Karpas-422 (cell line): Measurements from ENCODE around the gene RBM26. TPM values are rescaled to one million over a fixed set of nuclear protein-coding genes. Genes with fewer than 3 reads are reported as not detected.

Experiments used
- DNase-seq: peaks from one replicate; pipeline ENCODE4 v3.0.0-alpha.2; 2015
- H2AFZ ChIP-seq: fragments of 200-600 bp; sonication (generic); 2 replicates; pipeline ENCODE4 v1.6.1; 2014; ENCODE audit warnings: antibody characterized with exemption, low read length, mixed read lengths
- H3K27ac ChIP-seq: fragments of 200-600 bp; sonication (generic); 2 replicates; pipeline ENCODE4 v1.5.1; 2014; ENCODE audit warnings: mild to moderate bottlenecking, low read length, moderate library complexity
- H3K27me3 ChIP-seq: fragments of 200-600 bp; sonication (generic); 2 replicates; pipeline ENCODE4 v1.6.1; 2014; ENCODE audit warnings: low read length, mixed read lengths
- H3K36me3 ChIP-seq: fragments of 200-600 bp; sonication (generic); 2 replicates; pipeline ENCODE4 v1.6.1; 2014; ENCODE audit warnings: low read length, mixed read lengths; ENCODE audit not compliant: insufficient read depth
- H3K4me1 ChIP-seq: fragments of 200-600 bp; sonication (generic); 2 replicates; pipeline ENCODE4 v1.6.1; 2014; ENCODE audit warnings: mild to moderate bottlenecking, low read length, mixed read lengths
- H3K4me2 ChIP-seq: fragments of 200-600 bp; sonication (generic); 2 replicates; pipeline ENCODE4 v1.6.1; 2014; ENCODE audit warnings: low read length, low read depth, mild to moderate bottlenecking; ENCODE audit not compliant: poor library complexity, severe bottlenecking
- H3K4me3 ChIP-seq: fragments of 200-600 bp; sonication (generic); 2 replicates; pipeline ENCODE4 v1.5.1; 2014; ENCODE audit warnings: mild to moderate bottlenecking, antibody characterized with exemption, low read length, mixed read lengths
- H3K79me2 ChIP-seq: fragments of 200-600 bp; sonication (generic); 2 replicates; pipeline ENCODE4 v1.6.1; 2014; ENCODE audit warnings: mild to moderate bottlenecking, low read length, mixed read lengths
- H3K9ac ChIP-seq: fragments of 200-600 bp; sonication (generic); 2 replicates; pipeline ENCODE4 v1.6.0; 2014; ENCODE audit warnings: low read length
- H3K9me2 ChIP-seq: fragments of 200-600 bp; sonication (generic), shearing (Covaris generic); replicated peaks from 2 replicates; pipeline ENCODE4 v1.6.0; 2014; ENCODE audit warnings: mild to moderate bottlenecking, low read length, moderate library complexity; ENCODE audit not compliant: insufficient read depth
- H3K9me3 ChIP-seq: fragments of 300-700, 200-600 bp; sonication (generic); 2 replicates; pipeline ENCODE4 v1.6.1; 2014; ENCODE audit warnings: low read length, mixed read lengths
- H4K20me1 ChIP-seq: fragments of 200-600 bp; sonication (generic); 2 replicates; pipeline ENCODE4 v1.6.1; 2014; ENCODE audit warnings: mild to moderate bottlenecking, antibody characterized with exemption, low read length, low read depth; ENCODE audit not compliant: insufficient read depth
- total RNA-seq: library from RNA; depleted of rRNA; stranded (reverse); fragments of >200 nt; shearing (Covaris generic); gene quantifications from 2 replicates; pipeline ENCODE4 v1.2.3, GENCODE V29; 2014; ENCODE audit warnings: low replicate concordance

The RBM26 gene
- total RNA-seq, 1 experiment from 2014 or later, result 55.4 TPM

GRCh38 chr13:79379274-79379673 lies 26.8 kb downstream of the RBM26 start:
- H3K27me3 ChIP-seq, result no peaks in the 10 kb centered on the region
- no peak overlapping the region for H3K27ac ChIP-seq
- H3K4me1 ChIP-seq, result peaks cover 21% of the 10 kb centered on the region
- H3K9me3 ChIP-seq, result no peaks in the 10 kb centered on the region
- H3K4me3 ChIP-seq, result no peak overlapping the region
- H3K9ac ChIP-seq, result no peak overlapping the region
- H3K79me2 ChIP-seq, result peaks cover 91% of the 10 kb centered on the region
- no peak for DNase-seq
- H3K9me2 ChIP-seq, result no peaks in the 10 kb centered on the region
- H2AFZ ChIP-seq, result no peak overlapping the region
- peaks cover 42% of the 10 kb centered on the region for H3K36me3 ChIP-seq
- peaks cover 14% of the 10 kb centered on the region; the same call in 1 of the 2 replicates for H4K20me1 ChIP-seq
- no peak overlapping the region for H3K4me2 ChIP-seq

GRCh38 chr13:79376843-79377242 lies 29.2 kb downstream of the RBM26 start:
- Histone ChIP-seq H3K9me2 (no peaks in the 10 kb centered on the region), H3K27ac (no peak overlapping the region), H3K4me2 (no peak overlapping the region), H3K4me1 (no peaks in the 10 kb centered on the region), H2AFZ (no peak overlapping the region), H3K79me2 (peaks cover 78% of the 10 kb centered on the region), H4K20me1 (0 out of 2 replicates have a peak, but pooled peaks cover 4% of the 10 kb centered on the region), H3K36me3 (peaks cover 47% of the 10 kb centered on the region), H3K4me3 (no peak overlapping the region), H3K27me3 (no peaks in the 10 kb centered on the region), H3K9ac (no peak overlapping the region), H3K9me3 (no peaks in the 10 kb centered on the region)
- DNase-seq, result no peak

GRCh38 chr13:79374578-79374977 lies 31.5 kb downstream of the RBM26 start:
- no peak for DNase-seq
- Histone ChIP-seq H3K36me3 (peaks cover 49% of the 10 kb centered on the region), H3K9me2 (no peaks in the 10 kb centered on the region), H3K27ac (no peak overlapping the region), H3K9ac (no peak overlapping the region), H3K79me2 (peaks cover 77% of the 10 kb centered on the region), H3K4me3 (no peak overlapping the region), H3K4me2 (no peak overlapping the region), H3K27me3 (no peaks in the 10 kb centered on the region), H3K9me3 (no peaks in the 10 kb centered on the region), H4K20me1 (0 out of 2 replicates have a peak, but pooled peaks cover 4% of the 10 kb centered on the region), H3K4me1 (no peaks in the 10 kb centered on the region), H2AFZ (no peak overlapping the region)

- peaks cover 48% of the 10 kb centered on the region for H3K36me3 ChIP-seq
- H3K4me2 ChIP-seq, result no peak overlapping the region
- H3K9me3 ChIP-seq, result no peaks in the 10 kb centered on the region
- no peaks in the 10 kb centered on the region for H3K9me2 ChIP-seq
- no peaks in the 10 kb centered on the region for H3K27me3 ChIP-seq
- no peak overlapping the region for H3K27ac ChIP-seq
- no peaks in the 10 kb centered on the region for H3K4me1 ChIP-seq
- H4K20me1 ChIP-seq, result 0 out of 2 replicates have a peak, but pooled peaks cover 4% of the 10 kb centered on the region
- H3K79me2 ChIP-seq, result peaks cover 76% of the 10 kb centered on the region
- H2AFZ ChIP-seq, result no peak overlapping the region
- no peak for DNase-seq
- H3K9ac ChIP-seq, result no peak overlapping the region
- no peak overlapping the region for H3K4me3 ChIP-seq
Measured at GRCh38 chr13:79373916-79374315, 32.1 kb downstream of the RBM26 start.

GRCh38 chr13:79369226-79369625 lies 36.8 kb downstream of the RBM26 start:
- no peak overlapping the region for H2AFZ ChIP-seq
- peaks cover 66% of the 10 kb centered on the region for H3K79me2 ChIP-seq
- H3K27me3 ChIP-seq, result no peaks in the 10 kb centered on the region
- no peak overlapping the region for H3K4me3 ChIP-seq
- no peaks in the 10 kb centered on the region for H3K9me2 ChIP-seq
- H3K9ac ChIP-seq, result no peak overlapping the region
- no peaks in the 10 kb centered on the region for H3K9me3 ChIP-seq
- no peak overlapping the region for H3K27ac ChIP-seq
- H3K4me2 ChIP-seq, result no peak overlapping the region
- peaks cover 46% of the 10 kb centered on the region; the same call in 1 of the 2 replicates for H3K36me3 ChIP-seq
- H4K20me1 ChIP-seq, result no peaks in the 10 kb centered on the region
- no peak for DNase-seq
- H3K4me1 ChIP-seq, result no peaks in the 10 kb centered on the region

GRCh38 chr13:79365981-79366380 lies 40.1 kb downstream of the RBM26 start:
- H3K27ac ChIP-seq, result no peak overlapping the region
- no peaks in the 10 kb centered on the region for H4K20me1 ChIP-seq
- no peaks in the 10 kb centered on the region for H3K27me3 ChIP-seq
- no peak for DNase-seq
- peaks cover 75% of the 10 kb centered on the region for H3K79me2 ChIP-seq
- no peak overlapping the region for H3K9ac ChIP-seq
- no peak overlapping the region for H3K4me3 ChIP-seq
- no peaks in the 10 kb centered on the region for H3K9me2 ChIP-seq
- H2AFZ ChIP-seq, result no peak overlapping the region
- H3K36me3 ChIP-seq, result peaks cover 64% of the 10 kb centered on the region; the same call in 1 of the 2 replicates
- no peak overlapping the region for H3K4me2 ChIP-seq
- H3K4me1 ChIP-seq, result peaks cover 12% of the 10 kb centered on the region
- no peaks in the 10 kb centered on the region for H3K9me3 ChIP-seq

- H3K36me3 ChIP-seq, result peaks cover 73% of the 10 kb centered on the region; the same call in 1 of the 2 replicates
Measured at GRCh38 chr13:79361299-79361698, 44.8 kb downstream of the RBM26 start.

GRCh38 chr13:79360095-79360494 lies 46.0 kb downstream of the RBM26 start:
- no peak for DNase-seq
- H3K9me2 ChIP-seq, result no peaks in the 10 kb centered on the region
- H3K36me3 ChIP-seq, result peaks cover 76% of the 10 kb centered on the region; the same call in 1 of the 2 replicates
- no peaks in the 10 kb centered on the region for H4K20me1 ChIP-seq
- no peak overlapping the region for H3K27ac ChIP-seq
- H3K79me2 ChIP-seq, result peaks cover 78% of the 10 kb centered on the region
- no peak overlapping the region for H3K4me3 ChIP-seq
- H3K9me3 ChIP-seq, result no peaks in the 10 kb centered on the region
- no peak overlapping the region for H3K9ac ChIP-seq
- H3K4me1 ChIP-seq, result peaks cover 12% of the 10 kb centered on the region
- H3K4me2 ChIP-seq, result no peak overlapping the region
- no peak overlapping the region for H2AFZ ChIP-seq
- no peaks in the 10 kb centered on the region for H3K27me3 ChIP-seq

More at GRCh38 chr13:79361299-79361698, 44.8 kb downstream of the RBM26 start:
- Histone ChIP-seq H3K9me2 (no peaks in the 10 kb centered on the region), H3K9ac (no peak overlapping the region), H3K4me2 (no peak overlapping the region), H3K9me3 (no peaks in the 10 kb centered on the region), H3K4me3 (no peak overlapping the region), H3K27ac (no peak overlapping the region), H2AFZ (no peak overlapping the region), H3K79me2 (peaks cover 76% of the 10 kb centered on the region), H3K27me3 (no peaks in the 10 kb centered on the region), H3K4me1 (peaks cover 12% of the 10 kb centered on the region), H4K20me1 (no peaks in the 10 kb centered on the region)
- no peak for DNase-seq
